ENCODE measurements around the gene ARHGEF16.

Gene ARHGEF16

GRCh38 chr1:3457910-3458883, 3.7 kb downstream of the ARHGEF16 start:
- DNase-seq, result no peak

- no peak for DNase-seq
Observed at GRCh38 chr1:3459051-3459908, 4.8 kb downstream of the ARHGEF16 start.

- no peak for DNase-seq
Observed at GRCh38 chr1:3459940-3460671, 5.6 kb downstream of the ARHGEF16 start.

GRCh38 chr1:3460672-3461131, 6.2 kb downstream of the ARHGEF16 start:
- no peak for DNase-seq

- DNase-seq, result no peak
Observed at GRCh38 chr1:3461238-3461933, 6.9 kb downstream of the ARHGEF16 start.

- DNase-seq, result no peak
Observed at GRCh38 chr1:3461934-3462275, 7.4 kb downstream of the ARHGEF16 start.

- no peak for DNase-seq
Observed at GRCh38 chr1:3462356-3463012, 8.0 kb downstream of the ARHGEF16 start.

- DNase-seq, result no peak
Observed at GRCh38 chr1:3463013-3463385, 8.5 kb downstream of the ARHGEF16 start.

GRCh38 chr1:3463408-3463863, 9.0 kb downstream of the ARHGEF16 start:
- no peak for DNase-seq

GRCh38 chr1:3463891-3464648, 9.6 kb downstream of the ARHGEF16 start:
- no peak for DNase-seq

- no peak for DNase-seq
Observed at GRCh38 chr1:3464649-3465025, 10.2 kb downstream of the ARHGEF16 start.

- no peak for DNase-seq
Observed at GRCh38 chr1:3465091-3465934, 10.8 kb downstream of the ARHGEF16 start.

- no peak for DNase-seq
Observed at GRCh38 chr1:3465935-3466321, 11.5 kb downstream of the ARHGEF16 start.

- no peak for DNase-seq
Observed at GRCh38 chr1:3466366-3467075, 12.1 kb downstream of the ARHGEF16 start.

GRCh38 chr1:3467096-3468036, 12.9 kb downstream of the ARHGEF16 start:
- no peak for DNase-seq

GRCh38 chr1:3468236-3469103, 14.0 kb downstream of the ARHGEF16 start:
- DNase-seq, result no peak
